IMR-90 (cell line): ENCODE measurements around the gene VRK2. TPM values are rescaled to one million over a fixed set of nuclear protein-coding genes. Genes with fewer than 3 reads are reported as not detected.

Experiments
- ATAC-seq: fragments of 200-7000 bp; cut with Tn5 transposase; 2 replicates; pipeline ENCODE4 v1.9.1; 2020; ENCODE audit warnings: low read depth, mild to moderate bottlenecking, moderate library complexity
- BruUV-seq: library from RNA; stranded (reverse); fragments of 400-500 nt; replicated peaks from 2 replicates; lab custom pipeline; 2021; lab: Mats Ljungman, UMichigan
- CTCF ChIA-PET: fragments of 300-600 bp; formaldehyde crosslinking; extraction: SDS; loops from one replicate; lab custom pipeline; 2021; ENCODE audit warnings: antibody characterized with exemption; lab: Yijun Ruan, JAX
- POLR2A ChIA-PET: fragments of 300-600 bp; sonication (Branson Sonifier 250); formaldehyde crosslinking; loops from one replicate; lab custom pipeline; 2022; ENCODE audit warnings: antibody characterized with exemption; ENCODE audit not compliant: unreplicated experiment; lab: Charles Lee
- DNase-seq: peaks from one replicate; pipeline ENCODE4 v3.0.0; 2013
- H2AFZ ChIP-seq: replicated peaks from 2 replicates; pipeline ENCODE3; 2013; ENCODE audit warnings: low read length, mild to moderate bottlenecking; ENCODE audit not compliant: poor library complexity
- H2AK5ac ChIP-seq: 2 replicates; pipeline ENCODE4 v1.6.1; 2013; ENCODE audit warnings: low read depth, low read length, inconsistent platforms
- H2AK9ac ChIP-seq: replicated peaks from 2 replicates; pipeline ENCODE3; 2013; ENCODE audit warnings: mild to moderate bottlenecking, low read depth, low read length, moderate library complexity; ENCODE audit not compliant: poor library complexity
- H2BK120ac ChIP-seq: 2 replicates; pipeline ENCODE4 v1.6.1; 2013; ENCODE audit warnings: low read depth, low read length, inconsistent platforms
- H2BK15ac ChIP-seq: 3 replicates; pipeline ENCODE4 v1.6.1; 2013; ENCODE audit warnings: low read depth, low read length, inconsistent platforms
- H2BK20ac ChIP-seq: 2 replicates; pipeline ENCODE4 v1.6.1; 2013; ENCODE audit warnings: low read depth, mild to moderate bottlenecking, inconsistent platforms, low read length, moderate library complexity
- H2BK5ac ChIP-seq: 2 replicates; pipeline ENCODE4 v1.6.1; 2013; ENCODE audit warnings: mild to moderate bottlenecking, low read depth, low read length, inconsistent platforms; ENCODE audit not compliant: poor library complexity, severe bottlenecking
- H3K14ac ChIP-seq: replicated peaks from 2 replicates; pipeline ENCODE4 v1.6.1; 2013; ENCODE audit warnings: low read depth, low read length, inconsistent platforms
- H3K18ac ChIP-seq: 2 replicates; pipeline ENCODE4 v1.6.1; 2013; ENCODE audit warnings: low read depth, low read length, control low read depth
- H3K23ac ChIP-seq: 2 replicates; pipeline ENCODE4 v1.6.1; 2013; ENCODE audit warnings: low read depth, low read length, inconsistent platforms
- H3K27ac ChIP-seq: 2 replicates; pipeline ENCODE4 v1.5.1; 2013; ENCODE audit warnings: mild to moderate bottlenecking, control low read depth, low read length; ENCODE audit not compliant: insufficient read depth
- H3K27me3 ChIP-seq: 2 replicates; pipeline ENCODE4 v1.6.1; 2013; ENCODE audit warnings: low read length; ENCODE audit not compliant: control insufficient read depth, insufficient read depth
- H3K36me3 ChIP-seq: 2 replicates; pipeline ENCODE4 v1.6.1; 2013; ENCODE audit warnings: low read length, mixed read lengths; ENCODE audit not compliant: control insufficient read depth, insufficient read depth
- H3K4ac ChIP-seq: 2 replicates; pipeline ENCODE4 v1.6.1; 2013; ENCODE audit warnings: low read depth, low read length, inconsistent platforms
- H3K4me1 ChIP-seq: 2 replicates; pipeline ENCODE4 v1.6.1; 2013; ENCODE audit warnings: low read length, mixed read lengths; ENCODE audit not compliant: control insufficient read depth, insufficient read depth
- H3K4me2 ChIP-seq: 2 replicates; pipeline ENCODE4 v1.6.1; 2013; ENCODE audit warnings: low read depth, mild to moderate bottlenecking, control low read depth, low read length, moderate library complexity
- H3K4me3 ChIP-seq: 2 replicates; pipeline ENCODE4 v1.5.1; 2013; ENCODE audit warnings: low read depth, mild to moderate bottlenecking, control low read depth, low read length, moderate library complexity; ENCODE audit not compliant: insufficient read depth
- H3K56ac ChIP-seq: 2 replicates; pipeline ENCODE4 v1.6.1; 2013; ENCODE audit warnings: low read length, inconsistent platforms; ENCODE audit not compliant: insufficient read depth; ENCODE audit errors: extremely low read depth
- H3K79me1 ChIP-seq, 2 experiments: 2 replicates each; pipeline ENCODE4 v1.6.1; 2013; ENCODE audit warnings: low read length in 2 of 2, inconsistent platforms in 1 of 2, low read depth in 1 of 2
- H3K9ac ChIP-seq: 2 replicates; pipeline ENCODE4 v1.6.1; 2013; ENCODE audit warnings: low read depth, low read length, control low read depth
- H3K9me1 ChIP-seq: 2 replicates; pipeline ENCODE4 v1.6.1; 2013; ENCODE audit warnings: low read length, inconsistent platforms; ENCODE audit not compliant: insufficient read depth
- H3K9me3 ChIP-seq: 2 replicates; pipeline ENCODE4 v1.6.1; 2013; ENCODE audit warnings: low read length; ENCODE audit not compliant: control insufficient read depth, insufficient read depth
- H4K20me1 ChIP-seq: 2 replicates; pipeline ENCODE4 v1.6.1; 2013; ENCODE audit warnings: low read length, inconsistent platforms; ENCODE audit not compliant: insufficient read depth
- H4K5ac ChIP-seq: 2 replicates; pipeline ENCODE4 v1.6.1; 2013; ENCODE audit warnings: mild to moderate bottlenecking, low read depth, low read length, control low read depth
- H4K8ac ChIP-seq, 2 experiments: 2 replicates each; pipeline ENCODE4 v1.6.1; 2013; ENCODE audit warnings: low read depth in 2 of 2, low read length in 2 of 2, control low read depth in 1 of 2, inconsistent platforms in 1 of 2
- H4K91ac ChIP-seq: 2 replicates; pipeline ENCODE4 v1.6.1; 2013; ENCODE audit warnings: low read depth, low read length, inconsistent platforms; ENCODE audit not compliant: insufficient read depth
- MAFK ChIP-seq: IDR thresholded peaks from 2 replicates; pipeline ENCODE4 v1.6.1; 2012; ENCODE audit warnings: low read depth, low read length, improper control_type of control experiment
- WGBS, 2 experiments: methylation state at CpG; one replicate each; pipeline versions ENCODE4 v1.1.5 to v1.1.7; 2013; ENCODE audit warnings: missing lambda C conversion rate in 2 of 2; ENCODE audit not compliant: insufficient read length in 1 of 2; ENCODE audit errors: extremely low coverage in 2 of 2; 5-methylcytosine and 5-hydroxymethylcytosine counted together
- dilution Hi-C: fragments of 300-500 bp; cut with HindIII; formaldehyde crosslinking; loops from one replicate; pipeline ENCODE4 v1.14.3; 2018; ENCODE audit warnings: low sequenced_read_pairs; ENCODE audit not compliant: unreplicated experiment
- in situ Hi-C: fragments of 300-500 bp; cut with MboI; formaldehyde crosslinking; loops from 3 replicates; pipeline ENCODE4 v1.14.3; 2019; ENCODE audit warnings: low sequenced_read_pairs, inconsistent platforms, mixed read lengths
- intact Hi-C: fragments of 100-400 bp; cut with micrococcal nuclease; formaldehyde crosslinking; loops from 2 replicates; pipeline ENCODE4 v1.10.0; 2022
- polyA plus RNA-seq, 3 experiments: library from polyadenylated mRNA; depleted of rRNA; stranded (reverse); fragments of >200 nt; gene quantifications; 2 replicates each; pipeline ENCODE4 v1.2.3, GENCODE V29; 2012; ENCODE audit warnings: low replicate concordance in 1 of 3
- total RNA-seq: library from RNA; depleted of rRNA; stranded (reverse); fragments of >200 nt; gene quantifications from 2 replicates; pipeline ENCODE4 v1.2.3, GENCODE V29; 2012

Gene VRK2
- total and polyA plus RNA-seq, 2 of the 4 experiments (the other 2 are of a cell fraction), result 12.2 to 22.8 TPM

DNA sequence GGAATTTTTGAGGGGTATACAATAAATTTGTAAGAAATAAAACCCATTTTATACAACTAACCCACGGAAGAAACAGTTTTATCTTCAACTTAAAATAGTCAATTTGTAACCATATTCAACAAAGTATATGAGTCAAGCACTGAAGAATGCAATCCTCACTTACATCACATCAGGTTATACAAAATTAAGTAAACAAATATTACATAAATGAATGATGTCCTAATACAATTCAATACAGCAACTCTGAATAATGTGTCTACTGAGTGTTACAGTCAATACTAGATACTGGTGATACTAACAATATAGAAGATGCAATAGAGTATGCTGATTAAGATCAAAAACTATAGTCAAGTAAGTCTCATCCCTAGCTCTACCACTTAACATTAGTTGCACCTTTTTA, 135.9 kb downstream of the VRK2 start:
- peak; percentile 47 for DNase-seq

More for the DNA sequence above, 135.9 kb downstream of the VRK2 start:
- H3K23ac ChIP-seq, result no peak overlapping the region
- H2BK120ac ChIP-seq, result no peak overlapping the region
- no peak overlapping the region for H3K4me3 ChIP-seq
- in situ Hi-C loops, result no loop called here
- no peak overlapping the region for H3K18ac ChIP-seq
- no peak for TF ChIP-seq MAFK
- no peaks in the 10 kb centered on the region for H3K27me3 ChIP-seq
- no peak overlapping the region; the same call in 1 of the 2 replicates for H3K56ac ChIP-seq
- ATAC-seq, result no peak
- POLR2A ChIA-PET, result no interaction called here
- H3K4ac ChIP-seq, result no peak overlapping the region
- H3K9me1 ChIP-seq, result no peaks in the 10 kb centered on the region
- CTCF ChIA-PET, result no interaction called here
- H4K8ac ChIP-seq, result no peak overlapping the region
- H2BK15ac ChIP-seq, result no peak overlapping the region
- H3K4me2 ChIP-seq, result no peak overlapping the region
- no peak overlapping the region for H2BK20ac ChIP-seq
- H2BK5ac ChIP-seq, result no peak overlapping the region
- no CpG with 5 or more reads among the region's 1 CpG for WGBS, 2 experiments
- intact Hi-C loops, result no loop called here
- H4K91ac ChIP-seq, result no peak overlapping the region
- no peaks in the 10 kb centered on the region for H3K4me1 ChIP-seq
- no peak overlapping the region for H2AK9ac ChIP-seq
- H3K14ac ChIP-seq, result no peak overlapping the region
- dilution Hi-C loops, result no loop called here
- no peak overlapping the region for H3K27ac ChIP-seq
- H3K9ac ChIP-seq, result no peak overlapping the region
- no peak overlapping the region for H2AFZ ChIP-seq
- no peak overlapping the region for H2AK5ac ChIP-seq
- BruUV-seq, result no TSS peak
- no peaks in the 10 kb centered on the region; a peak in 1 of 4 replicates for H3K79me1 ChIP-seq
- no peak overlapping the region for H4K5ac ChIP-seq
- H4K20me1 ChIP-seq, result no peaks in the 10 kb centered on the region
- no peaks in the 10 kb centered on the region; the same call in 1 of the 2 replicates for H3K36me3 ChIP-seq
- no peaks in the 10 kb centered on the region for H3K9me3 ChIP-seq
